Right lobe of liver (tissue), 6 donors: ENCODE data around the gene POM121C. TPM values are rescaled to one million over a fixed set of nuclear protein-coding genes. Genes with fewer than 3 reads are reported as not detected.
"Not testable (repeated sequence)": the region's sequence is repeated elsewhere in the genome, so short reads cannot be mapped to it uniquely, and the experiment has no call there.

Experiments used
- ATAC-seq, 4 donors: fragments of 200-7000 bp; cut with Tn5 transposase; one replicate each; pipeline ENCODE4 v1.9.1; 2020; ENCODE audit warnings: mild to moderate bottlenecking in 4 of 4, moderate library complexity in 4 of 4
- DNase-seq, 3 donors: peaks; one replicate each; pipeline ENCODE4 v3.0.0-alpha.2; 2020
- H3K27ac ChIP-seq, 3 donors: fragments of 200-600 bp; one replicate each; pipeline ENCODE4 v1.8.0; 2022
- H3K27me3 ChIP-seq, 2 donors: fragments of 200-600 bp; one replicate each; pipeline ENCODE4 v1.8.0; 2022
- H3K36me3 ChIP-seq, 4 donors: fragments of 200-600 bp; sonication (generic) in 1 of 4; one replicate each; pipeline versions ENCODE4 v1.5.1 to v1.8.0; 2017 to 2022; ENCODE audit warnings: control low read depth in 1 of 4
- H3K4me1 ChIP-seq, 4 donors: fragments of 200-600 bp; sonication (generic) in 1 of 4; one replicate each; pipeline versions ENCODE4 v1.5.1 to v1.8.0; 2017 to 2022; ENCODE audit warnings: control low read depth in 1 of 4
- H3K4me3 ChIP-seq, 3 donors: fragments of 200-600 bp; one replicate each; pipeline ENCODE4 v1.8.0; 2022
- H3K9me3 ChIP-seq, 4 donors: fragments of 200-600 bp; sonication (generic) in 1 of 4; one replicate each; pipeline versions ENCODE4 v1.5.1 to v1.8.0; 2017 to 2022; ENCODE audit warnings: control low read depth in 1 of 4
- WGBS: methylation state at CpG from one replicate; pipeline ENCODE4 v1.1.6; 2018; ENCODE audit warnings: low coverage, low lambda C conversion rate; ENCODE audit not compliant: insufficient coverage; ENCODE audit errors: missing lambda C conversion rate; 5-methylcytosine and 5-hydroxymethylcytosine counted together
- intact Hi-C, 2 donors: fragments of 100-400 bp; cut with DNase I; formaldehyde crosslinking; loops; one replicate each; pipeline versions ENCODE4 v1.11.2 to v1.14.1; 2022
- total RNA-seq, 6 experiments: library from RNA; depleted of rRNA in 2 of 6; stranded (reverse); fragments of >200 nt in 2 of 6; fragmentation: NEBNext Ultra II Directional in 3 of 6; extraction: Animal tissue kit (Norgen Biotek cat#: 25700) in 3 of 6; gene quantifications; one replicate each; pipeline versions ENCODE4 v1.1.0 to v1.2.4, GENCODE V29; 2016 to 2023
- donor health status: DM: no; HTN: yes; CAD: no.
- donor health status: DM: no; HTN: no; CAD: no.
- donor health status: DM: no; HTN: no; CAD: no.
- donor health status: DM: no; HTN: yes; CAD: no.
- donor health status: DM: no; HTN: yes; CAD: no.

The POM121C gene
- total RNA-seq, 6 experiments from 2014 or later, result 12.2 to 21.0 (median 17.0) TPM

GRCh38 chr7:75518842-75519241, 32.7 kb upstream of the POM121C start:
- ATAC-seq, H3K27ac ChIP-seq, H3K27me3 ChIP-seq, H3K4me1 ChIP-seq, DNase-seq, H3K4me3 ChIP-seq, intact Hi-C loops, H3K9me3 ChIP-seq: not testable (repeated sequence)
- peaks cover 0 to 24% (median 2%) of the 10 kb centered on the region in 4 donors for H3K36me3 ChIP-seq
- 56% methylated on average over 2 of the region's 2 CpGs for WGBS

- ATAC-seq, result peak in 2 of 4 donors; percentile 33 to 66
- H3K9me3 ChIP-seq, H3K36me3 ChIP-seq, H3K27ac ChIP-seq, H3K27me3 ChIP-seq, H3K4me3 ChIP-seq, H3K4me1 ChIP-seq, intact Hi-C loops, DNase-seq: not testable (repeated sequence)
- WGBS, result no CpG with 5 or more reads among the region's 4 CpGs
Measured at GRCh38 chr7:75509033-75509432, 22.9 kb upstream of the POM121C start.

GRCh38 chr7:75492020-75492419, 5.9 kb upstream of the POM121C start, which contains the start of gene SPDYE5:
SPDYE5 (plus strand) TSS chr7:75492320; CDS start chr7:75494048, 1,728 bp downstream.
- H3K9me3 ChIP-seq, intact Hi-C loops, H3K36me3 ChIP-seq, H3K27ac ChIP-seq, DNase-seq, H3K4me3 ChIP-seq, ATAC-seq, H3K27me3 ChIP-seq, H3K4me1 ChIP-seq: not testable (repeated sequence)
- WGBS, result 83% methylated on average over 5 of the region's 6 CpGs

GRCh38 chr7:75485355-75485978, 632 bp downstream of the POM121C start:
- H3K9me3 ChIP-seq, H3K36me3 ChIP-seq, ATAC-seq, H3K4me1 ChIP-seq, intact Hi-C loops, H3K27me3 ChIP-seq: not testable (repeated sequence)
- peak overlapping the region; percentile 60 to 87 (median 74) for H3K27ac ChIP-seq
- WGBS, result 0% methylated on average over 16 of the region's 32 CpGs
- peak in 1 of 3 donors; percentile 18 for DNase-seq
- H3K4me3 ChIP-seq, result peak overlapping the region; percentile 72 to 79 (median 78)

GRCh38 chr7:75480313-75480712, 5.8 kb downstream of the POM121C start:
- DNase-seq, ATAC-seq, H3K27me3 ChIP-seq, H3K4me3 ChIP-seq, H3K36me3 ChIP-seq, H3K27ac ChIP-seq, H3K4me1 ChIP-seq, H3K9me3 ChIP-seq, intact Hi-C loops: not testable (repeated sequence)

- H3K27me3 ChIP-seq, DNase-seq, intact Hi-C loops, H3K4me3 ChIP-seq, H3K4me1 ChIP-seq, H3K27ac ChIP-seq, H3K9me3 ChIP-seq, ATAC-seq: not testable (repeated sequence)
- peaks cover 0 to 23% (median 0%) of the 10 kb centered on the region in 4 donors for H3K36me3 ChIP-seq
Measured at GRCh38 chr7:75477457-75477856, 8.6 kb downstream of the POM121C start.

- H3K27ac ChIP-seq, H3K4me1 ChIP-seq, H3K4me3 ChIP-seq, ATAC-seq, intact Hi-C loops, DNase-seq, H3K27me3 ChIP-seq, H3K9me3 ChIP-seq: not testable (repeated sequence)
- peaks cover 0 to 19% (median 0%) of the 10 kb centered on the region in 4 donors for H3K36me3 ChIP-seq
- WGBS, result no CpG with 5 or more reads among the region's 4 CpGs
Measured at GRCh38 chr7:75470166-75470565, 15.9 kb downstream of the POM121C start.

- DNase-seq, intact Hi-C loops, H3K4me3 ChIP-seq, H3K27ac ChIP-seq, H3K9me3 ChIP-seq, H3K4me1 ChIP-seq, H3K27me3 ChIP-seq, H3K36me3 ChIP-seq: not testable (repeated sequence)
- ATAC-seq, result peak in 1 of 4 donors; percentile 14
- WGBS, result 0% methylated on average over 1 of the region's 5 CpGs
Measured at GRCh38 chr7:75460541-75460940, 25.6 kb downstream of the POM121C start.

- H3K27me3 ChIP-seq, H3K9me3 ChIP-seq, H3K4me1 ChIP-seq, intact Hi-C loops, H3K36me3 ChIP-seq, H3K4me3 ChIP-seq, DNase-seq, ATAC-seq, H3K27ac ChIP-seq: not testable (repeated sequence)
- no CpG with 5 or more reads among the region's 5 CpGs for WGBS
Measured at GRCh38 chr7:75458034-75458433, 28.1 kb downstream of the POM121C start.

GRCh38 chr7:75456403-75456802, 29.7 kb downstream of the POM121C start:
- H3K9me3 ChIP-seq, DNase-seq, H3K4me3 ChIP-seq, H3K27me3 ChIP-seq, H3K4me1 ChIP-seq, intact Hi-C loops, H3K27ac ChIP-seq, H3K36me3 ChIP-seq, ATAC-seq: not testable (repeated sequence)
- WGBS, result 52% methylated on average over 4 of the region's 10 CpGs
